Erythroblast (primary cell): ENCODE measurements around the gene COPA.

Experiments used
- GATA1 ChIP-seq: IDR thresholded peaks from 2 replicates; pipeline ENCODE4 v1.6.1; 2011; ENCODE audit warnings: low read depth, mild to moderate bottlenecking, control low read depth, low read length, moderate library complexity
- POLR2A ChIP-seq: IDR thresholded peaks from 2 replicates; pipeline ENCODE4 v1.6.1; 2011; ENCODE audit warnings: mild to moderate bottlenecking, low read length

GRCh38 chr1:160371756-160372155, 28.7 kb upstream of the COPA start:
- no peak for TF ChIP-seq POLR2A
- TF ChIP-seq GATA1, result no peak
